D721Med (cell line): Measurements from ENCODE around the gene GPRC5D.

Experiments
- DNase-seq: peaks from one replicate; pipeline ENCODE4 v3.0.0; 2011; ENCODE audit warnings: low spot score; ENCODE audit not compliant: insufficient read length
- FAIRE-seq: peaks from 2 replicates; lab custom pipeline; 2011; peaks lifted over from hg19 to GRCh38; lab: Jason Lieb, UNC
- CTCF ChIP-seq: IDR thresholded peaks from 2 replicates; pipeline ENCODE4 v1.5.1; 2012; ENCODE audit warnings: mild to moderate bottlenecking, control low read depth; ENCODE audit not compliant: insufficient read depth; ENCODE audit errors: missing control alignments

GPRC5D gene

GRCh38 chr12:12982331-12982730 is 30.4 kb upstream of the GPRC5D start:
- TF ChIP-seq CTCF, result no peak
- no peak for FAIRE-seq
- no peak for DNase-seq

GRCh38 chr12:12979731-12980259 is 27.8 kb upstream of the GPRC5D start:
- no peak for TF ChIP-seq CTCF
- FAIRE-seq (no peak), DNase-seq (no peak)

- no peak for TF ChIP-seq CTCF
- FAIRE-seq (no peak), DNase-seq (no peak)
These were observed 27.2 kb upstream of the GPRC5D start for GRCh38 chr12:12979126-12979525.

- FAIRE-seq, result no peak
- no peak for TF ChIP-seq CTCF
- DNase-seq, result no peak
These were observed 25.3 kb upstream of the GPRC5D start for GRCh38 chr12:12977231-12977630.

GRCh38 chr12:12976366-12976765 is 24.4 kb upstream of the GPRC5D start:
- no peak for FAIRE-seq
- TF ChIP-seq CTCF, result no peak

GRCh38 chr12:12975322-12976077 is 23.5 kb upstream of the GPRC5D start:
- no peak for FAIRE-seq
- DNase-seq, result no peak
- TF ChIP-seq CTCF, result peak; percentile 33

More at GRCh38 chr12:12976366-12976765, 24.4 kb upstream of the GPRC5D start:
- DNase-seq, result no peak

- DNase-seq, result no peak
- no peak for FAIRE-seq
- TF ChIP-seq CTCF, result no peak
These were observed 22.2 kb upstream of the GPRC5D start for GRCh38 chr12:12974211-12974610.
